HepG2 (cell line): ENCODE results near the gene DHTKD1. TPM values are rescaled to one million over a fixed set of nuclear protein-coding genes. Genes with fewer than 3 reads are reported as not detected.
A peak's percentile ranks its signal among the peaks of the same experiment; 100 is the strongest.

Source experiments
- ATF7-NPFF ChIP-seq: sonication (generic); formaldehyde crosslinking; IDR thresholded peaks from 2 replicates; pipeline ENCODE4 v1.8.1; 2023; ENCODE audit warnings: mild to moderate bottlenecking, low read depth, missing genetic modification reagents, moderate library complexity
- CBX2 ChIP-seq, 2 experiments: fragments of 200-600 bp in 1 of 2; sonication (generic); formaldehyde crosslinking in 1 of 2; IDR thresholded peaks; 2 replicates each; pipeline versions ENCODE4 v1.7.0 to v1.8.1; 2018 to 2022; ENCODE audit warnings: low read depth in 2 of 2, low read length in 1 of 2, mild to moderate bottlenecking in 1 of 2, missing genetic modification reagents in 1 of 2
- EHMT2 ChIP-seq: fragments of 200-600 bp; sonication (generic); IDR thresholded peaks from 2 replicates; pipeline ENCODE4 v1.7.0; 2017; ENCODE audit warnings: antibody characterized with exemption, low read depth, low read length, borderline replicate concordance
- ELF4 ChIP-seq: sonication (generic); formaldehyde crosslinking; IDR thresholded peaks from 2 replicates; pipeline ENCODE4 v1.5.0; 2020; ENCODE audit warnings: missing genetic modification reagents, mild to moderate bottlenecking, moderate library complexity, borderline replicate concordance
- FOXC1 ChIP-seq: sonication (generic); formaldehyde crosslinking; IDR thresholded peaks from 2 replicates; pipeline ENCODE4 v1.8.0; 2022; ENCODE audit warnings: mild to moderate bottlenecking, missing genetic modification reagents, borderline replicate concordance
- NFKB2 ChIP-seq: sonication (generic); formaldehyde crosslinking; IDR thresholded peaks from 2 replicates; pipeline ENCODE4 v1.4.0; 2020; ENCODE audit warnings: missing genetic modification reagents, borderline replicate concordance
- PITX1 ChIP-seq: sonication (generic); formaldehyde crosslinking; IDR thresholded peaks from 2 replicates; pipeline ENCODE4 v1.5.1; 2020; ENCODE audit warnings: mild to moderate bottlenecking, missing genetic modification reagents
- SP1 ChIP-seq, 2 experiments: fragments of 450-650 bp in 1 of 2; sonication (generic) in 1 of 2; formaldehyde crosslinking in 1 of 2; IDR thresholded peaks; 2 replicates each; pipeline versions ENCODE4 v1.4.0 to v1.6.1; 2016 to 2020; ENCODE audit warnings: missing genetic modification reagents in 1 of 2
- ZNF225 ChIP-seq: sonication (generic); formaldehyde crosslinking; IDR thresholded peaks from 2 replicates; pipeline ENCODE4 v1.4.0; 2020; ENCODE audit warnings: mild to moderate bottlenecking, missing genetic modification reagents
- ZNF343 ChIP-seq: sonication (generic); formaldehyde crosslinking; IDR thresholded peaks from 2 replicates; pipeline ENCODE4 v1.4.0; 2020; ENCODE audit warnings: mild to moderate bottlenecking, missing genetic modification reagents
- ZNF549 ChIP-seq: sonication (generic); formaldehyde crosslinking; IDR thresholded peaks from 2 replicates; pipeline ENCODE4 v1.5.0; 2020; ENCODE audit warnings: missing genetic modification reagents
- polyA plus RNA-seq, 8 experiments: library from polyadenylated mRNA; depleted of rRNA in 3 of 8; stranded (reverse) in 7 of 8; unstranded in 1 of 8; fragments of >200 nt; fragmentation: Illumina TruSeq in 4 of 8; extraction: Trizol in 4 of 8; gene quantifications; 2 replicates each; pipeline versions ENCODE4 v1.2.1 to v1.2.3, GENCODE V29; 2011 to 2016; ENCODE audit warnings: low read depth in 4 of 8, missing spikeins in 1 of 8, mixed read lengths in 1 of 8; ENCODE audit not compliant: insufficient read depth in 1 of 8
- total RNA-seq, 5 experiments: library from RNA; depleted of rRNA; stranded (reverse); fragments of >200 nt; fragmentation: Illumina TruSeq; extraction: Trizol; gene quantifications; 2 replicates each; pipeline ENCODE4 v1.2.3, GENCODE V29; 2016; ENCODE audit warnings: low read depth in 1 of 5
- TF ChIP-seq, protein P1 (sequence below): sonication (generic); formaldehyde crosslinking; IDR thresholded peaks from 2 replicates; pipeline ENCODE4 v1.8.0; 2023; ENCODE audit warnings: mild to moderate bottlenecking, missing genetic modification reagents
- TF ChIP-seq, protein P2 (sequence below): sonication (generic); formaldehyde crosslinking; IDR thresholded peaks from 2 replicates; pipeline ENCODE4 v1.4.0; 2020; ENCODE audit warnings: mild to moderate bottlenecking, missing genetic modification reagents, borderline replicate concordance
- TF ChIP-seq, protein P3 (sequence below): sonication (generic); formaldehyde crosslinking; conservative IDR thresholded peaks from 2 replicates; pipeline ENCODE4 v1.4.0; 2020; ENCODE audit warnings: mild to moderate bottlenecking, missing genetic modification reagents, moderate library complexity
- TF ChIP-seq, protein P4 (sequence below): sonication (generic); formaldehyde crosslinking; IDR thresholded peaks from 2 replicates; pipeline ENCODE4 v1.4.0; 2020; ENCODE audit warnings: missing genetic modification reagents, mild to moderate bottlenecking, borderline replicate concordance

DHTKD1 gene
- total and polyA plus RNA-seq, 2 of the 13 experiments (the other 11 are each of a cell fraction or from before 2014, with no cell fraction given), result 9.6 to 14.1 TPM

DNA sequence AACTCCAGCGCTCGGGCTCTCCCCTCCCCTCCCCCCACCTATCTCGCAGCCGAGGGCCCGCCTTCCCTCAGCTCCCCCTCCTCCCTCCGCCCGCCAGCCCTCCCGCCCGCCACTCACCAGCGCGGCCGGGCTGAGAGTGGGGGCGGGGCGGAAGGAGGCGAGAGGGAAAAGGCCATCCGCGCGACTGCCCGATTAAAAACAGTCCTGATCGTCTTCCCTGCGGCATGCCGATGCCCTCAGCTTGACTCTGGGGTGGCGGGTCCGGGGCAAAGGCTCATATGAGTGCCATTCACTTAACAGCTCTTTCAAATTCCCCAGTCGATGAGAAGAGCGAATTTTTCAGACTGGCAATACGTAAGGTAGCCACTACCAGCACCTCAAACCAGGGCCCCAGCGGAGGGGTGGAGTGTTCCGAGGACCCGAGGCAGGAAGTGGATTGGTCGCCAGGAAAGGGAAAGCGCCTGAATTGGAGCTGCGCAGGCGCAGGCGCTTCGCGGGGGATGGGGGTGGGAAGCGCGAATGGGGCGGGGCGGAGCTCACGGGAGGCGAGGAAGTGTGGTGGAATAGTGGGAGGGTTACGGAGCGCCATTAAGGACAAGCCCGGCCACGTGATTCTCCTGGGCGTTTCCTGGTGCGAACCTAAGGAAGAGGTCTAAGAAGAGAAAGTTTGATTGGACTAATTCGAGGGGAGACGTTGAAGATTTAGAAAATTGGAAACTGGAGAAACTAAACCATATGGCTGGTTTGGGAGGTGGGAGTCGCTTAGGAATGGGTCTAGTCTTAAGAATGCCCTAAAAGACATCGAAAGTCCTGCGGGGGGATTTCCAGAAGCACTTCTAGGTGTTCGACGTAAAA is 25.7 kb upstream of the DHTKD1 start, which contains the start of gene UPF2 (continued):
- TF ChIP-seq NFKB2 (CRISPR knock-in tag) (no peak), ZNF343 (CRISPR knock-in tag) (no peak), SP1 (IDR thresholded peaks at IDR 0.05) (no peak), SP1 (CRISPR knock-in tag; IDR thresholded peaks at IDR 0.05) (peak; percentile 50; the same call in 1 of the 2 replicates), ZNF549 (CRISPR knock-in tag) (no peak), CBX2 (IDR thresholded peaks at IDR 0.05; ENCODE audit: low read depth, low read length) (no peak), CBX2 (CRISPR knock-in tag; IDR thresholded peaks at IDR 0.05; ENCODE audit: low read depth) (no peak), ATF7-NPFF (CRISPR knock-in tag) (no peak), ZNF225 (no peak), ELF4 (CRISPR knock-in tag) (peak; percentile 61; the same call in 1 of the 2 replicates), EHMT2 (peak; percentile 44; the same call in 1 of the 2 replicates), PITX1 (CRISPR knock-in tag) (no peak), FOXC1 (CRISPR knock-in tag) (no peak; the same call in 1 of the 2 replicates)
- TF ChIP-seq, protein P1, sequence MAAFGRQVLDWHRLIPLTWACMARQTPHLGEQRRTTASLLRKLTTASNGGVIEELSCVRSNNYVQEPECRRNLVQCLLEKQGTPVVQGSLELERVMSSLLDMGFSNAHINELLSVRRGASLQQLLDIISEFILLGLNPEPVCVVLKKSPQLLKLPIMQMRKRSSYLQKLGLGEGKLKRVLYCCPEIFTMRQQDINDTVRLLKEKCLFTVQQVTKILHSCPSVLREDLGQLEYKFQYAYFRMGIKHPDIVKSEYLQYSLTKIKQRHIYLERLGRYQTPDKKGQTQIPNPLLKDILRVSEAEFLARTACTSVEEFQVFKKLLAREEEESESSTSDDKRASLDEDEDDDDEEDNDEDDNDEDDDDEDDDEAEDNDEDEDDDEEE (CRISPR knock-in tag), result peak; percentile 30; the same call in 1 of the 2 replicates
- TF ChIP-seq, protein P2, sequence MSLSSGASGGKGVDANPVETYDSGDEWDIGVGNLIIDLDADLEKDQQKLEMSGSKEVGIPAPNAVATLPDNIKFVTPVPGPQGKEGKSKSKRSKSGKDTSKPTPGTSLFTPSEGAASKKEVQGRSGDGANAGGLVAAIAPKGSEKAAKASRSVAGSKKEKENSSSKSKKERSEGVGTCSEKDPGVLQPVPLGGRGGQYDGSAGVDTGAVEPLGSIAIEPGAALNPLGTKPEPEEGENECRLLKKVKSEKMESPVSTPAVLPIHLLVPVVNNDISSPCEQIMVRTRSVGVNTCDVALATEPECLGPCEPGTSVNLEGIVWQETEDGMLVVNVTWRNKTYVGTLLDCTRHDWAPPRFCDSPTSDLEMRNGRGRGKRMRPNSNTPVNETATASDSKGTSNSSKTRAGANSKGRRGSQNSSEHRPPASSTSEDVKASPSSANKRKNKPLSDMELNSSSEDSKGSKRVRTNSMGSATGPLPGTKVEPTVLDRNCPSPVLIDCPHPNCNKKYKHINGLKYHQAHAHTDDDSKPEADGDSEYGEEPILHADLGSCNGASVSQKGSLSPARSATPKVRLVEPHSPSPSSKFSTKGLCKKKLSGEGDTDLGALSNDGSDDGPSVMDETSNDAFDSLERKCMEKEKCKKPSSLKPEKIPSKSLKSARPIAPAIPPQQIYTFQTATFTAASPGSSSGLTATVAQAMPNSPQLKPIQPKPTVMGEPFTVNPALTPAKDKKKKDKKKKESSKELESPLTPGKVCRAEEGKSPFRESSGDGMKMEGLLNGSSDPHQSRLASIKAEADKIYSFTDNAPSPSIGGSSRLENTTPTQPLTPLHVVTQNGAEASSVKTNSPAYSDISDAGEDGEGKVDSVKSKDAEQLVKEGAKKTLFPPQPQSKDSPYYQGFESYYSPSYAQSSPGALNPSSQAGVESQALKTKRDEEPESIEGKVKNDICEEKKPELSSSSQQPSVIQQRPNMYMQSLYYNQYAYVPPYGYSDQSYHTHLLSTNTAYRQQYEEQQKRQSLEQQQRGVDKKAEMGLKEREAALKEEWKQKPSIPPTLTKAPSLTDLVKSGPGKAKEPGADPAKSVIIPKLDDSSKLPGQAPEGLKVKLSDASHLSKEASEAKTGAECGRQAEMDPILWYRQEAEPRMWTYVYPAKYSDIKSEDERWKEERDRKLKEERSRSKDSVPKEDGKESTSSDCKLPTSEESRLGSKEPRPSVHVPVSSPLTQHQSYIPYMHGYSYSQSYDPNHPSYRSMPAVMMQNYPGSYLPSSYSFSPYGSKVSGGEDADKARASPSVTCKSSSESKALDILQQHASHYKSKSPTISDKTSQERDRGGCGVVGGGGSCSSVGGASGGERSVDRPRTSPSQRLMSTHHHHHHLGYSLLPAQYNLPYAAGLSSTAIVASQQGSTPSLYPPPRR (CRISPR knock-in tag), result no peak
- TF ChIP-seq, protein P3, sequence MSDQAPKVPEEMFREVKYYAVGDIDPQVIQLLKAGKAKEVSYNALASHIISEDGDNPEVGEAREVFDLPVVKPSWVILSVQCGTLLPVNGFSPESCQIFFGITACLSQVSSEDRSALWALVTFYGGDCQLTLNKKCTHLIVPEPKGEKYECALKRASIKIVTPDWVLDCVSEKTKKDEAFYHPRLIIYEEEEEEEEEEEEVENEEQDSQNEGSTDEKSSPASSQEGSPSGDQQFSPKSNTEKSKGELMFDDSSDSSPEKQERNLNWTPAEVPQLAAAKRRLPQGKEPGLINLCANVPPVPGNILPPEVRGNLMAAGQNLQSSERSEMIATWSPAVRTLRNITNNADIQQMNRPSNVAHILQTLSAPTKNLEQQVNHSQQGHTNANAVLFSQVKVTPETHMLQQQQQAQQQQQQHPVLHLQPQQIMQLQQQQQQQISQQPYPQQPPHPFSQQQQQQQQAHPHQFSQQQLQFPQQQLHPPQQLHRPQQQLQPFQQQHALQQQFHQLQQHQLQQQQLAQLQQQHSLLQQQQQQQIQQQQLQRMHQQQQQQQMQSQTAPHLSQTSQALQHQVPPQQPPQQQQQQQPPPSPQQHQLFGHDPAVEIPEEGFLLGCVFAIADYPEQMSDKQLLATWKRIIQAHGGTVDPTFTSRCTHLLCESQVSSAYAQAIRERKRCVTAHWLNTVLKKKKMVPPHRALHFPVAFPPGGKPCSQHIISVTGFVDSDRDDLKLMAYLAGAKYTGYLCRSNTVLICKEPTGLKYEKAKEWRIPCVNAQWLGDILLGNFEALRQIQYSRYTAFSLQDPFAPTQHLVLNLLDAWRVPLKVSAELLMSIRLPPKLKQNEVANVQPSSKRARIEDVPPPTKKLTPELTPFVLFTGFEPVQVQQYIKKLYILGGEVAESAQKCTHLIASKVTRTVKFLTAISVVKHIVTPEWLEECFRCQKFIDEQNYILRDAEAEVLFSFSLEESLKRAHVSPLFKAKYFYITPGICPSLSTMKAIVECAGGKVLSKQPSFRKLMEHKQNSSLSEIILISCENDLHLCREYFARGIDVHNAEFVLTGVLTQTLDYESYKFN (CRISPR knock-in tag), result peak; percentile 71
- TF ChIP-seq, protein P4, sequence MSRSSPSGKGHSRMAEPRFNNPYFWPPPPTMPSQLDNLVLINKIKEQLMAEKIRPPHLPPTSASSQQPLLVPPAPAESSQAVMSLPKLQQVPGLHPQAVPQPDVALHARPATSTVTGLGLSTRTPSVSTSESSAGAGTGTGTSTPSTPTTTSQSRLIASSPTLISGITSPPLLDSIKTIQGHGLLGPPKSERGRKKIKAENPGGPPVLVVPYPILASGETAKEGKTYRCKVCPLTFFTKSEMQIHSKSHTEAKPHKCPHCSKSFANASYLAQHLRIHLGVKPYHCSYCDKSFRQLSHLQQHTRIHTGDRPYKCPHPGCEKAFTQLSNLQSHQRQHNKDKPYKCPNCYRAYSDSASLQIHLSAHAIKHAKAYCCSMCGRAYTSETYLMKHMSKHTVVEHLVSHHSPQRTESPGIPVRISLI (CRISPR knock-in tag), result no peak
